SK-N-SH (cell line): ENCODE results near the gene TIAM2.

Experiments
- CTCF ChIP-seq: fragments of 200-600 bp; sonication (generic); IDR thresholded peaks from 2 replicates; pipeline ENCODE4 v1.6.1; 2017; ENCODE audit warnings: antibody characterized with exemption, mild to moderate bottlenecking, moderate library complexity
- JUND ChIP-seq: IDR thresholded peaks from 2 replicates; pipeline ENCODE4 v1.4.0; 2012
- POLR2AphosphoS5 ChIP-seq: IDR thresholded peaks from 2 replicates; pipeline ENCODE4 v1.6.1; 2012; ENCODE audit warnings: low read depth, low read length
- RXRA ChIP-seq: IDR thresholded peaks from 2 replicates; pipeline ENCODE4 v1.4.0; 2012; ENCODE audit warnings: low read depth, mild to moderate bottlenecking, borderline replicate concordance
- TAF1 ChIP-seq: IDR thresholded peaks from 2 replicates; pipeline ENCODE4 v1.6.1; 2012; ENCODE audit warnings: low read depth, mild to moderate bottlenecking, low read length, moderate library complexity, borderline replicate concordance

GRCh38 chr6:155091756-155092155, 96.6 kb downstream of the TIAM2 start:
- no peak for TF ChIP-seq RXRA
- TF ChIP-seq CTCF: no peak
- TF ChIP-seq JUND: no peak
- TF ChIP-seq POLR2AphosphoS5: no peak
- no peak for TF ChIP-seq TAF1
